Subcutaneous abdominal adipose tissue (tissue), 5 donors: ENCODE results near the gene PKM.

ENCODE experiments used
- H3K27ac ChIP-seq: one replicate; pipeline ENCODE4 v1.7.0; 2013; ENCODE audit warnings: low read depth, mild to moderate bottlenecking, inconsistent platforms, low read length, moderate library complexity
- H3K27me3 ChIP-seq, 5 donors: one replicate each; pipeline ENCODE4 v1.7.0; 2013; ENCODE audit warnings: low read length in 5 of 5, inconsistent platforms in 1 of 5; ENCODE audit not compliant: control insufficient read depth in 5 of 5, insufficient read depth in 4 of 5
- H3K36me3 ChIP-seq, 5 donors: one replicate each; pipeline ENCODE4 v1.7.0; 2013; ENCODE audit warnings: low read length in 5 of 5; ENCODE audit not compliant: control insufficient read depth in 5 of 5, insufficient read depth in 5 of 5
- H3K4me1 ChIP-seq, 5 donors: one replicate each; pipeline ENCODE4 v1.7.0; 2013; ENCODE audit warnings: low read length in 5 of 5, mild to moderate bottlenecking in 3 of 5, moderate library complexity in 1 of 5; ENCODE audit not compliant: control insufficient read depth in 5 of 5, insufficient read depth in 5 of 5
- H3K4me3 ChIP-seq, 5 donors: one replicate each; pipeline ENCODE4 v1.7.0; 2013; ENCODE audit warnings: low read length in 5 of 5, low read depth in 1 of 5
- H3K9ac ChIP-seq, 5 donors: one replicate each; pipeline ENCODE4 v1.7.0; 2013; ENCODE audit warnings: low read length in 5 of 5, mild to moderate bottlenecking in 4 of 5, moderate library complexity in 3 of 5
- H3K9me3 ChIP-seq, 5 donors: one replicate each; pipeline ENCODE4 v1.7.0; 2013; ENCODE audit warnings: low read length in 5 of 5; ENCODE audit not compliant: control insufficient read depth in 5 of 5
- donor health status: healthy.
- donor health status: healthy.
- donor health status: healthy.
- donor health status: healthy.
- donor health status: healthy.

PKM gene

GRCh38 chr15:72182673-72183072 lies 48.3 kb downstream of the PKM start:
- Histone ChIP-seq H3K36me3 (no peaks in the 10 kb centered on the region), H3K9me3 (no peaks in the 10 kb centered on the region), H3K4me1 (peaks cover 0 to 26% (median 14%) of the 10 kb centered on the region in 5 donors), H3K4me3 (no peak overlapping the region), H3K27ac (no peak overlapping the region), H3K27me3 (peaks cover 0 to 17% (median 14%) of the 10 kb centered on the region in 5 donors), H3K9ac (no peak overlapping the region)

DNA sequence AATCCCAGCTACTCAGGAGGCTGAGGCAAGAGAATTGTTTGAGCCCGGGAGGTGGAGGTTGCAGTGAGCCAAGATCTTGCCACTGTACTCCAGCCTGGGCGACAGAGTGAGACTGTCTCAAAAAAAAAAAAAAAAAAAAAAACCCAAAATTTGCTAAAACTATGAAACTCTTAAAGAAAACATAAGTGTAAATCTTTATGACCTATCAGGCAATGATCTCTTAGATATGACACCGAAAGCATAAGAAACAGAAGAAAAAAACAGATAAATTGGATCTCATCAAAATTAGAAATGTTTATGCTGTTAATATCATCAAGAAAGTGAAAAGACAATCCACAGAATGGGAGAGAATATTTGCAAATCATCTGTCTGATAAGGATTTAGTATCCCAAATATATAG lies 48.7 kb downstream of the PKM start:
- Histone ChIP-seq H3K9me3 (no peaks in the 10 kb centered on the region), H3K36me3 (no peaks in the 10 kb centered on the region), H3K9ac (no peak overlapping the region), H3K27me3 (peaks cover under 1 to 17% (median 14%) of the 10 kb centered on the region in 5 donors), H3K4me3 (no peak overlapping the region), H3K4me1 (peaks cover 0 to 26% (median 14%) of the 10 kb centered on the region in 5 donors), H3K27ac (no peak overlapping the region)

GRCh38 chr15:72180761-72181324 lies 50.1 kb downstream of the PKM start:
- no peak overlapping the region for H3K27ac ChIP-seq
- H3K4me3 ChIP-seq, result no peak overlapping the region
- H3K27me3 ChIP-seq, result peaks cover 4 to 22% (median 14%) of the 10 kb centered on the region in 5 donors
- H3K4me1 ChIP-seq, result peaks cover 0 to 26% (median 17%) of the 10 kb centered on the region in 5 donors
- no peak overlapping the region for H3K9ac ChIP-seq
- H3K9me3 ChIP-seq, result no peaks in the 10 kb centered on the region
- no peaks in the 10 kb centered on the region for H3K36me3 ChIP-seq

- no peak overlapping the region for H3K4me3 ChIP-seq
- H3K27me3 ChIP-seq, result peaks cover 8 to 26% (median 19%) of the 10 kb centered on the region in 5 donors
- H3K27ac ChIP-seq, result no peak overlapping the region
- H3K36me3 ChIP-seq, result no peaks in the 10 kb centered on the region
- no peak overlapping the region for H3K9ac ChIP-seq
- H3K4me1 ChIP-seq, result peaks cover 0 to 26% (median 19%) of the 10 kb centered on the region in 5 donors
- H3K9me3 ChIP-seq, result no peaks in the 10 kb centered on the region
Measured at GRCh38 chr15:72179950-72180581, 50.9 kb downstream of the PKM start.

GRCh38 chr15:72178976-72179585 lies 51.9 kb downstream of the PKM start:
- Histone ChIP-seq H3K9me3 (no peaks in the 10 kb centered on the region), H3K9ac (no peak overlapping the region), H3K4me1 (peaks cover 0 to 21% (median 13%) of the 10 kb centered on the region in 5 donors), H3K36me3 (no peaks in the 10 kb centered on the region), H3K4me3 (no peak overlapping the region), H3K27me3 (peaks cover 8 to 28% (median 14%) of the 10 kb centered on the region in 5 donors), H3K27ac (no peak overlapping the region)

DNA sequence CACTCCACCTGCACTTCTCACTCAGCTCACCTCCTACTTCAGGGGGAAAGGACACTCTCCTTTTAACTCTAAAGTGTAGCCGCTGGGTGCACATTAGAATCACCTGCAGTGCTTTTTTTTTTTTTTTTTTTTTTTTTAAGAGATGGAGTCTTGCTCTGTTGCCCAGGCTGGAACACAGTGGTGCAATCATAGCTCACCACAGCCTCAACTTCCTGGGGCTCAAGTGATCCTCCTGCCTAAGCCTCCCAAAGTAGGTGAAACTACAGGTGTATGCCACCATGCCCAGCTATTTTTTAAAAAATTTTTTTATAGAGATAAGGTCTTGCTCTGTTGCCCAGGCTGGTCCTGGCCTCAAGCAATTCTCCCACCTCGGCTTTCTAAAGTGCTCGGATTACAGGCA lies 54.2 kb downstream of the PKM start:
- Histone ChIP-seq H3K27ac (no peak overlapping the region), H3K9ac (no peak overlapping the region), H3K4me1 (peaks cover 0 to 16% (median 9%) of the 10 kb centered on the region in 5 donors), H3K4me3 (no peak overlapping the region), H3K9me3 (no peaks in the 10 kb centered on the region), H3K27me3 (peaks cover 8 to 20% (median 11%) of the 10 kb centered on the region in 5 donors), H3K36me3 (no peaks in the 10 kb centered on the region)

- Histone ChIP-seq H3K4me3 (no peak overlapping the region), H3K27ac (no peak overlapping the region), H3K9ac (no peak overlapping the region), H3K27me3 (peaks cover 8 to 20% (median 11%) of the 10 kb centered on the region in 5 donors), H3K4me1 (peaks cover 0 to 16% (median 9%) of the 10 kb centered on the region in 5 donors), H3K36me3 (no peaks in the 10 kb centered on the region), H3K9me3 (no peaks in the 10 kb centered on the region)
Measured at GRCh38 chr15:72176159-72176558, 54.8 kb downstream of the PKM start.

DNA sequence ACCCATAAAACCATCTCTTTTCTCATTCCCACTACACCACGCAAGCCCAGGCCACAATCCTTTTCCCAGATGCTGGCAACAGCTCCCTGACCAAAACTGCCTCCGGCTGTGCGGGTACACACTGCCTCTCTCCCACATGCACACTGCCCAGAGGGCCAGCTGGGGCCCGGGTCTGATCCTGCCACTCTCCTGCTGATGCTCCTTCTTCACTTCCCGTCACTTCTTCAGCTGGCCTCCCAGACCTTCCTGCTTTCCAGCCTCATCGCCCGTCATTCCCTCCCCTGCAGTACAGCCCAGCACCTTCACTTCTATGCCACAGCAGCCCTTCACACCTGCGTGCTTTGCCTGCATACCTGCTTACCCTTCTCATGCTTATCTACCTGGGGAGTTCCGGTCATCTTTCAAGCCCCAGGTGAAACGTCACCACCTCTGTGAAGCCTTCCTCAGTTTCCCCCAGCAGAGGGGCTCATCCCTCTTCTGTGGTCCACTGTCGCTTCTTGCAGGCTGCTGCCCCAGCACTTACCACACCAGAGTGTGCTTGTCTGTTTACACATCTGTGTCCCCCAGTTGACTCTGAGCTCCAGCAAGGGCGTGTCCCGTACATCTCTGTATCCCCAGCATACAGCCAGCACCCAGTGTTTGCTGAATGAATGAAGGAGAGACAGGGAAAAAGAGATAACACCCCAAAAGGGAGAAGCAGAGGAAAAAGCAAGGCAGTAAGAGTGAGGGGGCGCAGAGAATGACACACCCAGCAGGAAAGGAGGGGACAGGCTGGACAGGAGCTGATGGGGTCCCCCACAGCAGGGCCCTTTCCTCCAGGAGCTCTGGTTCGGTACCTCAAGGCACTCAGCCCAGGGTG lies 55.6 kb downstream of the PKM start:
- Histone ChIP-seq H3K27ac (no peak overlapping the region), H3K9me3 (no peaks in the 10 kb centered on the region), H3K27me3 (peaks cover 8 to 20% (median 11%) of the 10 kb centered on the region in 5 donors), H3K36me3 (no peaks in the 10 kb centered on the region), H3K9ac (no peak overlapping the region), H3K4me3 (no peak overlapping the region), H3K4me1 (peaks cover 0 to 11% (median 9%) of the 10 kb centered on the region in 5 donors)

GRCh38 chr15:72174551-72175165 lies 56.3 kb downstream of the PKM start:
- peaks cover 8 to 20% (median 11%) of the 10 kb centered on the region in 5 donors for H3K27me3 ChIP-seq
- H3K27ac ChIP-seq, result no peak overlapping the region
- peaks cover 0 to 6% (median 3%) of the 10 kb centered on the region in 5 donors for H3K4me1 ChIP-seq
- no peaks in the 10 kb centered on the region for H3K36me3 ChIP-seq
- no peak overlapping the region for H3K9ac ChIP-seq
- H3K4me3 ChIP-seq, result no peak overlapping the region
- no peaks in the 10 kb centered on the region for H3K9me3 ChIP-seq
